Measurements from ENCODE around the gene TMTC1. TPM values are rescaled to one million over a fixed set of nuclear protein-coding genes. Genes with fewer than 3 reads are reported as not detected.

TMTC1 gene
- polyA plus RNA-seq, 4 donors = 1.1 to 11.4 (median 1.1) TPM

DNA sequence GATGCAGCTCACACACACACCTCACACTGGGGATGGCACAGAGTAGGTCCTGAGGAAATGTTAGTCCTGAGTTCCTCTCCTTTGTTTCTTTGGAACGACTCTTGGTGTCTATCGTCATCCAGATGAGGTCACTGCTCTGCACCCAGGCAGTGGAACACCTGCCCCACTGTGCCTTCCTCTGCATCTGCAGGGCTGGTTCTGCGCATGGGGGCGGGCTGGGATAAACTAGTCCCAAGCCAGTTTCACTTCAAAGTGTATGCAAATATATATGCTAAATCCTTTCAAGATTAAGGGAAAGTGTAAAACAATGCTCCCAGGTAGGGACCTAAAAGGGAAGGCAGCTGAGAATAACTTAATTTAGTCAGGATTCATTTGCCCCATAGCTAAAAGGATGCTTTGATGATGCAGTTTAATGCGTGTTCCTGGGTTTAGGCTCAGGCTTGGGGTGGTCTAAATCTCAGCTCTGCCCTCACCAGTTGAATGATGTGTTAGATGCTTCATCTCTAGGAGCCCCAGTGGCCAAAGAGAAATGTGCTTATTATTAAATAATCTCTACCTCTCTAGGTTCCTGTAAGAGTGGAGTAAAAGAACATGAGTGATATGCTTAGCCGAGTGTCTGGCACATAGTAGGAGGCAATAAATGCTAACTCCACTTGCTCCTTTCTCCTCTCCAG, 239.2 kb downstream of the TMTC1 start:
- 74 to 78% (median 75%) methylated on average over 6 of the region's 6 CpGs for WGBS, 3 donors
- no peak for DNase-seq

DNA sequence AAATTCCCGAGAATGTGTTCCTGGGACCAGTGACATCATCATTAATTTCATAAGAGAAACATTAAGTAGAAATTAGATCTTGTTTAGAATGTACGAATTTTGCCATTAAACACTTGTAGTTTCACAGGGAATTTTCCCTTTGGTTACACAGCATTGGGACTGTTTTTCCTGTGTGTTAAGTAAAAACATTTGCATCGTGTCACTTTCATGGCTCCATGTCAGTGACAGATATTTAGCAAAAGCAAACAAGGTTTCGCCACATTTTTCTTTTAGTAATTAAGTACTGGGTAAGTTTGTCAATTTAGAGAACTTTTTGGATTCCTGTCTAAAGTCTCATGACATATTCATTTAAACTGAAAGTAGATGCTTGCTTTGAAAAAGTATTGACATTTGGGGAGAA, 240.7 kb downstream of the TMTC1 start:
- no peaks in the 10 kb centered on the region for H3K4me1 ChIP-seq (ENCODE audit: control insufficient read depth in 3 of 3, insufficient read depth in 2 of 3, low read depth in 1 of 3, low read length in 2 of 3)
- H3K27ac ChIP-seq (ENCODE audit: low read depth in 1 of 3, low read length in 2 of 3) = peak overlapping the region in 1 of 3 donors; percentile 64
- H3K4me3 ChIP-seq (ENCODE audit: low read depth in 1 of 3, low read length in 3 of 3) = no peak overlapping the region
- H3K9me3 ChIP-seq (ENCODE audit: control insufficient read depth in 2 of 2, insufficient read depth in 1 of 2, low read depth in 1 of 2, low read length in 1 of 2) = no peaks in the 10 kb centered on the region
- 59 to 72% (median 71%) methylated on average over 4 of the region's 4 CpGs for WGBS, 3 donors
- no peak for FAIRE-seq
- no peaks in the 10 kb centered on the region for H3K27me3 ChIP-seq (ENCODE audit: control insufficient read depth in 3 of 3, insufficient read depth in 3 of 3, low read length in 3 of 3)
- H3K36me3 ChIP-seq (ENCODE audit: control insufficient read depth in 3 of 3, insufficient read depth in 2 of 3, low read depth in 1 of 3, low read length in 3 of 3) = no peaks in the 10 kb centered on the region
- DNase-seq = no peak

More for the DNA sequence above, 239.2 kb downstream of the TMTC1 start:
- FAIRE-seq = no peak
- H3K4me3 ChIP-seq (ENCODE audit: low read depth in 1 of 3, low read length in 3 of 3) = no peak overlapping the region
- no peaks in the 10 kb centered on the region for H3K9me3 ChIP-seq (ENCODE audit: control insufficient read depth in 2 of 2, insufficient read depth in 1 of 2, low read depth in 1 of 2, low read length in 1 of 2)
- no peaks in the 10 kb centered on the region for H3K4me1 ChIP-seq (ENCODE audit: control insufficient read depth in 3 of 3, insufficient read depth in 2 of 3, low read depth in 1 of 3, low read length in 2 of 3)
- no peak overlapping the region for H3K27ac ChIP-seq (ENCODE audit: low read depth in 1 of 3, low read length in 2 of 3)
- no peaks in the 10 kb centered on the region for H3K36me3 ChIP-seq (ENCODE audit: control insufficient read depth in 3 of 3, insufficient read depth in 2 of 3, low read depth in 1 of 3, low read length in 3 of 3)
- no peaks in the 10 kb centered on the region for H3K27me3 ChIP-seq (ENCODE audit: control insufficient read depth in 3 of 3, insufficient read depth in 3 of 3, low read length in 3 of 3)

GRCh38 chr12:29537298-29537697, 246.4 kb downstream of the TMTC1 start:
- H3K9me3 ChIP-seq (ENCODE audit: control insufficient read depth in 2 of 2, insufficient read depth in 1 of 2, low read depth in 1 of 2, low read length in 1 of 2) = no peaks in the 10 kb centered on the region
- H3K36me3 ChIP-seq (ENCODE audit: control insufficient read depth in 3 of 3, insufficient read depth in 2 of 3, low read depth in 1 of 3, low read length in 3 of 3) = no peaks in the 10 kb centered on the region
- WGBS, 3 donors = 67 to 76% (median 73%) methylated on average over 2 of the region's 2 CpGs
- H3K27ac ChIP-seq (ENCODE audit: low read depth in 1 of 3, low read length in 2 of 3) = no peak overlapping the region
- no peak overlapping the region for H3K4me3 ChIP-seq (ENCODE audit: low read depth in 1 of 3, low read length in 3 of 3)
- no peaks in the 10 kb centered on the region for H3K27me3 ChIP-seq (ENCODE audit: control insufficient read depth in 3 of 3, insufficient read depth in 3 of 3, low read length in 3 of 3)
- no peaks in the 10 kb centered on the region for H3K4me1 ChIP-seq (ENCODE audit: control insufficient read depth in 3 of 3, insufficient read depth in 2 of 3, low read depth in 1 of 3, low read length in 2 of 3)
- no peak for DNase-seq
- no peak for FAIRE-seq

GRCh38 chr12:29534935-29535334, 248.8 kb downstream of the TMTC1 start:
- Histone ChIP-seq H3K4me3 (ENCODE audit: low read depth in 1 of 3, low read length in 3 of 3) (no peak overlapping the region), H3K36me3 (ENCODE audit: control insufficient read depth in 3 of 3, insufficient read depth in 2 of 3, low read depth in 1 of 3, low read length in 3 of 3) (no peaks in the 10 kb centered on the region), H3K4me1 (ENCODE audit: control insufficient read depth in 3 of 3, insufficient read depth in 2 of 3, low read depth in 1 of 3, low read length in 2 of 3) (no peaks in the 10 kb centered on the region), H3K27ac (ENCODE audit: low read depth in 1 of 3, low read length in 2 of 3) (no peak overlapping the region), H3K9me3 (ENCODE audit: control insufficient read depth in 2 of 2, insufficient read depth in 1 of 2, low read depth in 1 of 2, low read length in 1 of 2) (peaks cover 0 to 2% of the 10 kb centered on the region in 2 donors), H3K27me3 (ENCODE audit: control insufficient read depth in 3 of 3, insufficient read depth in 3 of 3, low read length in 3 of 3) (no peaks in the 10 kb centered on the region)
- WGBS, 3 donors = 84 to 87% (median 86%) methylated on average over 2 of the region's 2 CpGs
- FAIRE-seq (no peak), DNase-seq (no peak)

DNA sequence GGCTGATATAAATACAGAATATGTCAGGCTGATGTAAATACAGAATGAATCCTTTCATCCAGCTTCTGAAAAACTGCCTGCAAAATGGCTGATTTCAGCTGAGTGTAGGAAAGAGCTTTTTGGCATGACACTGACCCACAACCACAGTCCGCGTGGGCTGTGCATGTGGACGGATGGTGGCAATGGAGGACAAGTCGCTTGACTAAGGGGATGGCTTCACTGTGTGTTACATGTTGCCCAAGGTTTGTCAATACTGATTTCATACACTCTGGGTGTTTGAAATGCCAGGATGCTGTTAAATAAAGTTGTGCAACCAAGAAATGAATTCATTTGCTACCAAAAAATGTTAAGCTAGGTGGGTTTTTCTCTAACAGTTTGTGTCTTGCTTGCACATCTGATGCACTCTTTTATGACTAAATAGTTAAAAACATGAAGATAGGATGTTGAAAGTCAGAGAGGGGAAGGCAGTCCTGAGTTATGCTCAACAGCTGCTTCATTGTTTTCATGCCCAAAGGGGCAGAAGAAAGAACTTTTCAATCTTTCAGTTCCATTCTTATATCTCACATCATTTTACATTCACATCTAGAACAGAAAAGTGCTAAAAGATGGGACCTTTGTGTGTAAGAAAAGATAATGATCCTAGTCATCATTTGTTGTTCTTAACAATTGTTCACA, 249.8 kb downstream of the TMTC1 start:
- no peak for DNase-seq
- H3K4me1 ChIP-seq (ENCODE audit: control insufficient read depth in 3 of 3, insufficient read depth in 2 of 3, low read depth in 1 of 3, low read length in 2 of 3) = no peaks in the 10 kb centered on the region
- FAIRE-seq = no peak
- peaks cover 0 to 2% of the 10 kb centered on the region in 2 donors for H3K9me3 ChIP-seq (ENCODE audit: control insufficient read depth in 2 of 2, insufficient read depth in 1 of 2, low read depth in 1 of 2, low read length in 1 of 2)
- 49 to 70% (median 61%) methylated on average over 4 of the region's 4 CpGs for WGBS, 3 donors
- H3K27me3 ChIP-seq (ENCODE audit: control insufficient read depth in 3 of 3, insufficient read depth in 3 of 3, low read length in 3 of 3) = no peaks in the 10 kb centered on the region
- H3K27ac ChIP-seq (ENCODE audit: low read depth in 1 of 3, low read length in 2 of 3) = no peak overlapping the region
- no peak overlapping the region for H3K4me3 ChIP-seq (ENCODE audit: low read depth in 1 of 3, low read length in 3 of 3)
- no peaks in the 10 kb centered on the region for H3K36me3 ChIP-seq (ENCODE audit: control insufficient read depth in 3 of 3, insufficient read depth in 2 of 3, low read depth in 1 of 3, low read length in 3 of 3)

DNA sequence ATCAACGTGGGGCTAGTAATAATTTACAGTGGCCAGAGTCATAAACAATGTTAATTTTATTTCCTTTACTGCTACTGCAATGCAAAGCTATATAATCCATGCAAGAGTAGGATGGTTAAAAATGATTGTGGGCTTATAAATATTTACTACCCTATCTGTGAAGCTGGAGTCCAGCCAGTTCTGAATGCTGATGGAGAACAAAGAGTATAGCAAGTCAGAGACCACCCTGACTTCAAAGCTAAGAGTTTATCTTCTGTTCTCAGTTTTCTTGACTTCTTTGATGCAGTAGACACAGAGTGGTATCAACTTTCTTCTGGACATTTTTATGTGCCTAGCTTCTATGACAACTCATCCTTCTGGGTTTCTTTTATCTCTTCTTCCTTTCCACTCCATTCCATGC, 252.3 kb downstream of the TMTC1 start:
- 3 to 26% (median 5%) methylated on average over 1 of the region's 1 CpG for WGBS, 3 donors
- Histone ChIP-seq H3K27ac (ENCODE audit: low read depth in 1 of 3, low read length in 2 of 3) (no peak overlapping the region), H3K36me3 (ENCODE audit: control insufficient read depth in 3 of 3, insufficient read depth in 2 of 3, low read depth in 1 of 3, low read length in 3 of 3) (no peaks in the 10 kb centered on the region), H3K9me3 (ENCODE audit: control insufficient read depth in 2 of 2, insufficient read depth in 1 of 2, low read depth in 1 of 2, low read length in 1 of 2) (peaks cover 0 to 2% of the 10 kb centered on the region in 2 donors), H3K4me3 (ENCODE audit: low read depth in 1 of 3, low read length in 3 of 3) (no peak overlapping the region), H3K4me1 (ENCODE audit: control insufficient read depth in 3 of 3, insufficient read depth in 2 of 3, low read depth in 1 of 3, low read length in 2 of 3) (no peaks in the 10 kb centered on the region), H3K27me3 (ENCODE audit: control insufficient read depth in 3 of 3, insufficient read depth in 3 of 3, low read length in 3 of 3) (no peaks in the 10 kb centered on the region)
- no peak for FAIRE-seq
- no peak for DNase-seq

DNA sequence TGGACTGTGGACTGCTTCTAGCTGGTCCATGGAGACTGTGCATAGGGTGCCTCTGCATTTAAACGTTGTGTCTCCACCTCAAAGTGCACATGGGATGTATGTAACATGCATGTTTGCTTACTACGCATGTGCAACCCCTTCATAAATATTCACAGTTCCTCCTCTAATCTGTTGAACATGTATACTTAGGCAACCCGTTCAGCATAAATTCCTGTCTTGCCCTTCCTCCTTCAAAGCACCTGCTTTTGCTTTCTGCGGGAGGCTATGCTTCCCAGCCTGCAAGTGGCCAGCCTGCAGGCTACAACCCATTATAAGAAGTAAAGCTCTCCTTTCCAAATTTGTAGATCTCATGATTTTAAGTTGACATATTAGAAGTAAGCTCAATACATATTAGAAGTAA, 253.3 kb downstream of the TMTC1 start:
- WGBS, 3 donors = 70 to 90% (median 73%) methylated on average over 4 of the region's 4 CpGs
- H3K4me3 ChIP-seq (ENCODE audit: low read depth in 1 of 3, low read length in 3 of 3) = no peak overlapping the region
- H3K4me1 ChIP-seq (ENCODE audit: control insufficient read depth in 3 of 3, insufficient read depth in 2 of 3, low read depth in 1 of 3, low read length in 2 of 3) = no peaks in the 10 kb centered on the region

DNA sequence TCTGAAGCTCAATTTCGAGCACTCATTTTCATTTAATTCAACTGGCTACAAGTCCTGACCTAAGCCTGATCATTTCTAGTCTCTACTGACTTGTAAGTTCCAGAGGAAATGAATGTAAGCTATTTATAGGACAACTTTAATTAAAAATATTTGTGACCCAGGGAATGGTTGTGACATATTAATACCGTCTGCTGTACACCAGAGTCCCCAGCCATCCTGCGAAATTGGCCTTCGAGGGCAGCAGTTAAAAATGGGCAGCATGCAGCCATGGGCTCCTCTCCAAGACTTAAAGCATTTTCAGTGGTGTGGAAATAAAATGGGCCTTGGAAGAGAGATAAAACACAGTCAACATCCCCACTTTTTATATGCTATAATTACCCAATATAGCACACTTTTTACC, 255.6 kb downstream of the TMTC1 start:
- Histone ChIP-seq H3K36me3 (ENCODE audit: control insufficient read depth in 3 of 3, insufficient read depth in 2 of 3, low read depth in 1 of 3, low read length in 3 of 3) (no peaks in the 10 kb centered on the region), H3K9me3 (ENCODE audit: control insufficient read depth in 2 of 2, insufficient read depth in 1 of 2, low read depth in 1 of 2, low read length in 1 of 2) (peaks cover 0 to 2% of the 10 kb centered on the region in 2 donors), H3K27ac (ENCODE audit: low read depth in 1 of 3, low read length in 2 of 3) (no peak overlapping the region), H3K4me3 (ENCODE audit: low read depth in 1 of 3, low read length in 3 of 3) (no peak overlapping the region), H3K27me3 (ENCODE audit: control insufficient read depth in 3 of 3, insufficient read depth in 3 of 3, low read length in 3 of 3) (no peaks in the 10 kb centered on the region), H3K4me1 (ENCODE audit: control insufficient read depth in 3 of 3, insufficient read depth in 2 of 3, low read depth in 1 of 3, low read length in 2 of 3) (no peaks in the 10 kb centered on the region)
- FAIRE-seq (no peak), DNase-seq (no peak)
- 74 to 86% (median 75%) methylated on average over 4 of the region's 4 CpGs for WGBS, 3 donors

More for the DNA sequence above, 253.3 kb downstream of the TMTC1 start:
- FAIRE-seq (no peak), DNase-seq (no peak)
- H3K27ac ChIP-seq (ENCODE audit: low read depth in 1 of 3, low read length in 2 of 3) = no peak overlapping the region
- H3K36me3 ChIP-seq (ENCODE audit: control insufficient read depth in 3 of 3, insufficient read depth in 2 of 3, low read depth in 1 of 3, low read length in 3 of 3) = no peaks in the 10 kb centered on the region
- no peaks in the 10 kb centered on the region for H3K27me3 ChIP-seq (ENCODE audit: control insufficient read depth in 3 of 3, insufficient read depth in 3 of 3, low read length in 3 of 3)
- peaks cover 0 to 2% of the 10 kb centered on the region in 2 donors for H3K9me3 ChIP-seq (ENCODE audit: control insufficient read depth in 2 of 2, insufficient read depth in 1 of 2, low read depth in 1 of 2, low read length in 1 of 2)

All from small intestine (tissue), 7 donors.